ENCODE results near the gene NRF1.
A peak's percentile ranks its signal among the peaks of the same experiment; 100 is the strongest.

The NRF1 gene

DNA sequence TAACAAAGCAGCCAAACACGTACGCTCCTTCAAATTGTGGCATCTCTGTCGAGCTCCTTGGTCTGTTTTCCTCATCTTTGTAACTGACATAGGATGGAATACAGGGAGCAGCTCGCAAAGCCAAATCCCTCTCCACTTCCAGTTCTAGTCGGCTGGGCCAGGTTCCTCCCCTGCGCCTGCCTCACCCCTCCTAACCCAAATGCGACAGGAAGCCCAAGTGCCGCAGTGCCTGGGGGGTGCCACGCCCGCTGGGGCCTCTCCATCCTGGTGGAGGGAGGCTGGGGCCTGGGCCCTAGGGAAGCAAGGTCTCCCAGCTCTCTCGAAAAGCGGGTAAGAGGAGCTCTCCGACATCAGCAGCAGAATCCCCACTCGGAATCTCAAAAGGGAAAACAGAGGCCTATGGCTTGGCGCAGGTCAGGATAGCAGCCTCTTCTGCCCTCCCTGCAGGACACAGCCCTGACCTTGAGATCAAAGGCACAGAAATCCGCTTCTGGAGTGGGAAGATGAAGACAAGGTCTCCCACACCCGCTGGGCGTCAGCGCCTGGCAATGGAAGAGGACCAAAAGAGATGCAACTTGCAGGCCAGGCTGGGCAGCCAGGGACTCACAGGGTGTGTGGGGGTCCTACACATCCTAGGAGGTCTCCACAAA is 165.8 kb downstream of the NRF1 start:
- Histone ChIP-seq H3K4me1 (ENCODE audit: low read length) (peaks cover 13% of the 10 kb centered on the region; the same call in 1 of the 2 replicates), H3K4me3 (ENCODE audit: low read length) (no peak overlapping the region)

DNA sequence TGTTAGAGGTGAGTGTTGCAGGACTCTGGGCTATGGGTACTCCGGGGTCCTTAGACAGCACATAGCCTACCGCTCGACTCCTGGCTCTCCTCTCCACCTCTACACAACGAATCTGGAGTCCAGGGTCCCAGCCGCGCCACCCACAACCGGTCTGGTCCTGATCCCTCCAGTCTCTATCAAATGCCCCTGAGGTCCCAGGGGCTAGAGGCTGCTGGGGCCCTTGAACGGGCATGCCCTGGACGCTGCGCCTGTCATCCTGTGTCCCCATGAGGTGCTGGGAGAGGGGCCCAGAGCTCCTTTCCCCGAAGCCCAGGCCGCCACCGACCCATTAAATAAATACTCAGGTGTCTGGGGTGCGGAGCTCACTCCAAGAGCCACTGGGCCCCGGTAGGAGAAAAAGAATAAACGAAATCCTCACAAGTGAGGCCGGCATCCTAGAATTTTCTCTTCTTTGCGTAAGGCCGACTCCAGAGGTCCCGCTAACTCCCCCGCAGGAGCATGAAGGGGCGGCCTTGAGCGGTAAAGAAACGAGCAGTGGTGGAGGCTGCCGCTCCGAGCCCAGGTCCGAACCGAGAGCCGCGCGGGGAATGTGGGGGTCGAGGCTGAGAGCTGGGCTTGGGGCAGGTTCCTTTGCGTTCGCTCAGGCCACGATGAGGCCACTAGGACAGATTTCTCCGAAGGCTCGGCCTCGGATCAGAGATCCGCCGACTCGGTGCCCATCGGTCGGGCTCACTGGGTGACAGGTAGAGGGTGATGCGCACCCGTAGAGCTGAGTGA is 166.7 kb downstream of the NRF1 start:
- Histone ChIP-seq H4K20me1 (ENCODE audit: insufficient read depth, low read length) (no peaks in the 10 kb centered on the region), H3K79me2 (ENCODE audit: low read length) (no peaks in the 10 kb centered on the region), H3K27ac (ENCODE audit: low read length) (no peak overlapping the region), H3F3A (ENCODE audit: insufficient read depth, low read length) (peaks cover 14% of the 10 kb centered on the region; the same call in 1 of the 2 replicates), H3K4me1 (ENCODE audit: low read length) (peaks cover 14% of the 10 kb centered on the region; the same call in 1 of the 2 replicates), H2AFZ (ENCODE audit: low read length) (no peak overlapping the region), H3K9me3 (replicated peaks; ENCODE audit: insufficient read depth, low read length) (no peaks in the 10 kb centered on the region), H3K4me3 (ENCODE audit: low read length) (no peak overlapping the region), H3K4me2 (ENCODE audit: low read depth, low read length) (peak overlapping the region; percentile 86; the same call in 1 of the 2 replicates), H3K27me3 (replicated peaks; ENCODE audit: insufficient read depth, low read length) (peaks cover 23% of the 10 kb centered on the region), H3K9ac (ENCODE audit: low read length) (no peak overlapping the region), H3K36me3 (replicated peaks; ENCODE audit: insufficient read depth, low read length) (no peaks in the 10 kb centered on the region), H3K9me2 (replicated peaks; ENCODE audit: insufficient read depth, low read length) (no peaks in the 10 kb centered on the region)
- TF ChIP-seq EZH2 (optimal IDR thresholded peaks at IDR 0.05; ENCODE audit: low read depth, low read length) (no peak), EZH2phosphoT487 (IDR thresholded peaks at IDR 0.05; ENCODE audit: low read length) (no peak)
- TF ChIP-seq, protein P1, sequence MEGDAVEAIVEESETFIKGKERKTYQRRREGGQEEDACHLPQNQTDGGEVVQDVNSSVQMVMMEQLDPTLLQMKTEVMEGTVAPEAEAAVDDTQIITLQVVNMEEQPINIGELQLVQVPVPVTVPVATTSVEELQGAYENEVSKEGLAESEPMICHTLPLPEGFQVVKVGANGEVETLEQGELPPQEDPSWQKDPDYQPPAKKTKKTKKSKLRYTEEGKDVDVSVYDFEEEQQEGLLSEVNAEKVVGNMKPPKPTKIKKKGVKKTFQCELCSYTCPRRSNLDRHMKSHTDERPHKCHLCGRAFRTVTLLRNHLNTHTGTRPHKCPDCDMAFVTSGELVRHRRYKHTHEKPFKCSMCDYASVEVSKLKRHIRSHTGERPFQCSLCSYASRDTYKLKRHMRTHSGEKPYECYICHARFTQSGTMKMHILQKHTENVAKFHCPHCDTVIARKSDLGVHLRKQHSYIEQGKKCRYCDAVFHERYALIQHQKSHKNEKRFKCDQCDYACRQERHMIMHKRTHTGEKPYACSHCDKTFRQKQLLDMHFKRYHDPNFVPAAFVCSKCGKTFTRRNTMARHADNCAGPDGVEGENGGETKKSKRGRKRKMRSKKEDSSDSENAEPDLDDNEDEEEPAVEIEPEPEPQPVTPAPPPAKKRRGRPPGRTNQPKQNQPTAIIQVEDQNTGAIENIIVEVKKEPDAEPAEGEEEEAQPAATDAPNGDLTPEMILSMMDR (IDR thresholded peaks at IDR 0.05; ENCODE audit: low read length) = no peak
- DNase-seq = no peak

More for the DNA sequence above, 165.8 kb downstream of the NRF1 start:
- Histone ChIP-seq H3K4me2 (ENCODE audit: low read depth, low read length) (no peak overlapping the region), H3K9me2 (replicated peaks; ENCODE audit: insufficient read depth, low read length) (no peaks in the 10 kb centered on the region), H2AFZ (ENCODE audit: low read length) (no peak overlapping the region), H3K9ac (ENCODE audit: low read length) (no peak overlapping the region), H3K27ac (ENCODE audit: low read length) (no peak overlapping the region), H3K27me3 (replicated peaks; ENCODE audit: insufficient read depth, low read length) (peaks cover 14% of the 10 kb centered on the region), H4K20me1 (ENCODE audit: insufficient read depth, low read length) (no peaks in the 10 kb centered on the region), H3F3A (ENCODE audit: insufficient read depth, low read length) (peaks cover 14% of the 10 kb centered on the region; the same call in 1 of the 2 replicates), H3K79me2 (ENCODE audit: low read length) (no peaks in the 10 kb centered on the region), H3K9me3 (replicated peaks; ENCODE audit: insufficient read depth, low read length) (no peaks in the 10 kb centered on the region), H3K36me3 (replicated peaks; ENCODE audit: insufficient read depth, low read length) (no peaks in the 10 kb centered on the region)
- no peak for TF ChIP-seq EZH2phosphoT487 (IDR thresholded peaks at IDR 0.05; ENCODE audit: low read length)
- no peak for TF ChIP-seq EZH2 (optimal IDR thresholded peaks at IDR 0.05; ENCODE audit: low read depth, low read length)
- TF ChIP-seq, protein P1 (IDR thresholded peaks at IDR 0.05; ENCODE audit: low read length) = no peak
- DNase-seq = no peak

DNA sequence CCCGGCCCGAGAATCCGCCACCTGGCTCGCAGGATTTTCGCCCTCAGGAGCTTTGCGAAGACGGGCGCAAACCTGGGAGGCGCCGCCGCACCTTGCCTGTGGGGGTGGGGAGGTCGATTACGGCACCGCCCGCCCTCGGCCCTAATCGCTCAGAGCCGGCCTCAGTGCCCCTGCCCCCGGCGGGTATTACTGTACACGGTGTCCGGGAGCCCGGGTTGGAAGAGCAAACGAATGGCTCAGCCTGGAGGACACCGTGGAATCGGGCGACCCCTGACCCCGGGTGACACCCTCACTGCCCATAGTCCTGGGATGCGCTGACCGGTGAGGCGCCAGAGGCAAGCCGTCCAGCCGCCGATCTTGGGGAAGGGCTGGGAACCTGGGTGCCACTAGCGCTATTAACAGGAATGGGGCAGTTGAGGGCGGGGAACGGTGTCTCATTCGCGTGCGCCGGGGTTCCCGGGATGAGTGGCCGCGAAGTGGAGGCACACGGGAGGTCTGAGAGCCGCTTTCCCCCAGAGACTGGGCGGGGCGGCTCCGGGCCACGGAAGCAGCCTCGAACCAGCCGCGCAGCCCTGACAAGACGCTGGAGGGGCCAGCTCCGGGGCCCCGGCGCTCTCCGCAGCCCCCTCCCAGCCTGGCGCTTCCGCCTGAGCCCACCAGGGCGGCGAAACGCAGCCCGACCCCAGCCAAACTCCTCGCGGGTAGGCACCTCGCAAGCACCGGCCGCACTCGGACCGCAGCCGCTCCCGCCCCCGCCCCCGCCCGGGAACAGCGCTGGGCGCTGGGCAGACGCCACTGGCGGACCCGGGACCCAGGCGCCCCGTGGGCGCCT is 167.5 kb downstream of the NRF1 start:
- peaks cover 14% of the 10 kb centered on the region; the same call in 1 of the 2 replicates for H3F3A ChIP-seq (ENCODE audit: insufficient read depth, low read length)
- H3K27me3 ChIP-seq (replicated peaks; ENCODE audit: insufficient read depth, low read length) = peaks cover 29% of the 10 kb centered on the region
- H3K9ac ChIP-seq (ENCODE audit: low read length) = peak overlapping the region; percentile 56; the same call in 1 of the 2 replicates
- H3K9me3 ChIP-seq (replicated peaks; ENCODE audit: insufficient read depth, low read length) = no peaks in the 10 kb centered on the region
- H3K4me3 ChIP-seq (ENCODE audit: low read length) = peak overlapping the region; percentile 98
- TF ChIP-seq, protein P1 (IDR thresholded peaks at IDR 0.05; ENCODE audit: low read length) = 0 out of 2 replicates have a peak, but pooled peaks have one; percentile 5
- TF ChIP-seq EZH2phosphoT487 (IDR thresholded peaks at IDR 0.05; ENCODE audit: low read length) (no peak), EZH2 (optimal IDR thresholded peaks at IDR 0.05; ENCODE audit: low read depth, low read length) (no peak)
- H3K4me1 ChIP-seq (ENCODE audit: low read length) = peaks cover 14% of the 10 kb centered on the region; the same call in 1 of the 2 replicates
- DNase-seq = peak; percentile 7
- no peaks in the 10 kb centered on the region for H3K79me2 ChIP-seq (ENCODE audit: low read length)
- H3K9me2 ChIP-seq (replicated peaks; ENCODE audit: insufficient read depth, low read length) = no peaks in the 10 kb centered on the region
- H3K36me3 ChIP-seq (replicated peaks; ENCODE audit: insufficient read depth, low read length) = no peaks in the 10 kb centered on the region
- H3K27ac ChIP-seq (ENCODE audit: low read length) = no peak overlapping the region
- no peaks in the 10 kb centered on the region for H4K20me1 ChIP-seq (ENCODE audit: insufficient read depth, low read length)
- H3K4me2 ChIP-seq (ENCODE audit: low read depth, low read length) = peak overlapping the region; percentile 86
- peak overlapping the region; percentile 99 for H2AFZ ChIP-seq (ENCODE audit: low read length)
